ENCODE data around the gene ITGAV. TPM values are rescaled to one million over a fixed set of nuclear protein-coding genes. Genes with fewer than 3 reads are reported as not detected.

The ITGAV gene
- total RNA-seq, 3 donors from 2014 or later: 107 to 125 (median 117) TPM

GRCh38 chr2:186716899-186717298 lies 127.0 kb downstream of the ITGAV start:
- H3K27me3 ChIP-seq: no peaks in the 10 kb centered on the region
- no peaks in the 10 kb centered on the region for H3K4me1 ChIP-seq
- H3K27ac ChIP-seq: no peak overlapping the region
- no peaks in the 10 kb centered on the region for H3K9me3 ChIP-seq
- no peaks in the 10 kb centered on the region for H3K36me3 ChIP-seq
- H3K4me3 ChIP-seq: no peak overlapping the region
- TF ChIP-seq POLR2AphosphoS5 (IDR thresholded peaks at IDR 0.05) (no peak), CTCF (IDR thresholded peaks at IDR 0.05) (no peak), POLR2A (IDR thresholded peaks at IDR 0.05) (no peak)
- intact Hi-C loops (cut with DNase I; ENCODE audit: low total_unique reads): no loop called here
- DNase-seq (ENCODE audit: low spot score in 2 of 2): no peak

- no peaks in the 10 kb centered on the region for H3K4me1 ChIP-seq
- no peaks in the 10 kb centered on the region for H3K9me3 ChIP-seq
- H3K36me3 ChIP-seq: no peaks in the 10 kb centered on the region
- intact Hi-C loops (cut with DNase I; ENCODE audit: low total_unique reads): no loop called here
- no peak overlapping the region for H3K27ac ChIP-seq
- TF ChIP-seq POLR2AphosphoS5 (IDR thresholded peaks at IDR 0.05): no peak
- no peak for TF ChIP-seq POLR2A (IDR thresholded peaks at IDR 0.05)
- no peak for TF ChIP-seq CTCF (IDR thresholded peaks at IDR 0.05)
- DNase-seq (ENCODE audit: low spot score in 2 of 2): no peak
- H3K4me3 ChIP-seq: no peak overlapping the region
- H3K27me3 ChIP-seq: no peaks in the 10 kb centered on the region
These were observed 127.6 kb downstream of the ITGAV start for GRCh38 chr2:186717320-186718007.

GRCh38 chr2:186718122-186718521 lies 128.3 kb downstream of the ITGAV start:
- TF ChIP-seq CTCF (IDR thresholded peaks at IDR 0.05): no peak
- no peak for TF ChIP-seq POLR2AphosphoS5 (IDR thresholded peaks at IDR 0.05)
- TF ChIP-seq POLR2A (IDR thresholded peaks at IDR 0.05): no peak
- no peaks in the 10 kb centered on the region for H3K27me3 ChIP-seq
- H3K9me3 ChIP-seq: no peaks in the 10 kb centered on the region
- H3K36me3 ChIP-seq: no peaks in the 10 kb centered on the region
- intact Hi-C loops (cut with DNase I; ENCODE audit: low total_unique reads): no loop called here
- H3K27ac ChIP-seq: no peak overlapping the region
- no peak for DNase-seq (ENCODE audit: low spot score in 2 of 2)
- no peak overlapping the region for H3K4me3 ChIP-seq
- no peaks in the 10 kb centered on the region for H3K4me1 ChIP-seq

GRCh38 chr2:186718903-186719302 lies 129.0 kb downstream of the ITGAV start:
- Histone ChIP-seq H3K9me3 (no peaks in the 10 kb centered on the region), H3K27ac (no peak overlapping the region), H3K4me1 (no peaks in the 10 kb centered on the region), H3K36me3 (no peaks in the 10 kb centered on the region), H3K27me3 (no peaks in the 10 kb centered on the region), H3K4me3 (no peak overlapping the region)
- no peak for DNase-seq (ENCODE audit: low spot score in 2 of 2)
- TF ChIP-seq POLR2AphosphoS5 (IDR thresholded peaks at IDR 0.05): no peak
- no peak for TF ChIP-seq POLR2A (IDR thresholded peaks at IDR 0.05)
- no peak for TF ChIP-seq CTCF (IDR thresholded peaks at IDR 0.05)
- intact Hi-C loops (cut with DNase I; ENCODE audit: low total_unique reads): no loop called here

- intact Hi-C loops (cut with DNase I; ENCODE audit: low total_unique reads): no loop called here
- H3K36me3 ChIP-seq: no peaks in the 10 kb centered on the region
- no peak for DNase-seq (ENCODE audit: low spot score in 2 of 2)
- H3K9me3 ChIP-seq: no peaks in the 10 kb centered on the region
- no peak overlapping the region for H3K27ac ChIP-seq
- TF ChIP-seq POLR2AphosphoS5 (IDR thresholded peaks at IDR 0.05) (no peak), CTCF (IDR thresholded peaks at IDR 0.05) (no peak), POLR2A (IDR thresholded peaks at IDR 0.05) (no peak)
- no peaks in the 10 kb centered on the region for H3K27me3 ChIP-seq
- H3K4me3 ChIP-seq: no peak overlapping the region
- H3K4me1 ChIP-seq: no peaks in the 10 kb centered on the region
These were observed 132.1 kb downstream of the ITGAV start for GRCh38 chr2:186721956-186722355.
